T-helper 1 cell treated with Interleukin-12 subunit alpha and Interleukin-12 subunit beta and Interleukin-4 antibody, amounts not matched to agents 30 ng/mL and 1 ng/mL, for 36 hours (primary cell): ENCODE data around the gene FABP1. TPM values are rescaled to one million over a fixed set of nuclear protein-coding genes. Genes with fewer than 3 reads are reported as not detected.

Experiments
- intact Hi-C: fragments of 100-400 bp; cut with micrococcal nuclease; formaldehyde crosslinking; loops from one replicate; pipeline ENCODE4 v1.15.1; 2024
- total RNA-seq: library from RNA; stranded (reverse); gene quantifications from 2 replicates; pipeline ENCODE4 v1.2.3, GENCODE V29; 2022

Gene FABP1
- total RNA-seq, 1 donor from 2014 or later: not detected

GRCh38 chr2:88081924-88082608 is 45.8 kb downstream of the FABP1 start:
- intact Hi-C loops: no loop called here

- intact Hi-C loops: no loop called here
These were observed 47.3 kb downstream of the FABP1 start for GRCh38 chr2:88080545-88080944.

- intact Hi-C loops: no loop called here
These were observed 49.2 kb downstream of the FABP1 start for GRCh38 chr2:88078643-88079172.

- intact Hi-C loops: no loop called here
These were observed 50.8 kb downstream of the FABP1 start for GRCh38 chr2:88077080-88077479.

GRCh38 chr2:88074854-88075292 is 53.0 kb downstream of the FABP1 start:
- intact Hi-C loops: no loop called here

GRCh38 chr2:88074150-88074549 is 53.7 kb downstream of the FABP1 start:
- intact Hi-C loops: no loop called here

Other genes with a start within 250 kb of the FABP1 start
- 16.7 and 22.4 TPM in 2 replicates for gene RNU2-63P, start 111.5 kb downstream of the FABP1 start, total RNA-seq
- gene KRCC1, start 72.3 kb downstream of the FABP1 start, total RNA-seq: 23.9 and 25.1 TPM in 2 replicates
- not detected in 2 replicates for gene SMYD1, start 60.2 kb downstream of the FABP1 start, total RNA-seq
- gene THNSL2, start 42.3 kb upstream of the FABP1 start, total RNA-seq: 0.10 and 0.25 TPM in 2 replicates